Skeletal muscle tissue (tissue), 4 donors: ENCODE data around the gene HFM1. TPM values are rescaled to one million over a fixed set of nuclear protein-coding genes. Genes with fewer than 3 reads are reported as not detected.

Experiments used
- H3K27ac ChIP-seq: one replicate; pipeline ENCODE4 v1.7.0; 2013; ENCODE audit warnings: mild to moderate bottlenecking, low read depth, low read length, inconsistent platforms
- H3K27me3 ChIP-seq, 3 donors: one replicate each; pipeline ENCODE4 v1.7.0; 2013; ENCODE audit warnings: low read length in 3 of 3; ENCODE audit not compliant: control insufficient read depth in 3 of 3, insufficient read depth in 3 of 3
- H3K36me3 ChIP-seq, 3 donors: one replicate each; pipeline ENCODE4 v1.7.0; 2013; ENCODE audit warnings: low read length in 3 of 3; ENCODE audit not compliant: control insufficient read depth in 3 of 3, insufficient read depth in 3 of 3
- H3K4me1 ChIP-seq, 3 donors: one replicate each; pipeline ENCODE4 v1.7.0; 2013; ENCODE audit warnings: low read length in 3 of 3, mild to moderate bottlenecking in 3 of 3; ENCODE audit not compliant: control insufficient read depth in 3 of 3, insufficient read depth in 3 of 3
- H3K4me3 ChIP-seq, 3 donors: one replicate each; pipeline ENCODE4 v1.7.0; 2013; ENCODE audit warnings: low read length in 3 of 3
- H3K9ac ChIP-seq, 3 donors: one replicate each; pipeline ENCODE4 v1.7.0; 2013; ENCODE audit warnings: low read length in 3 of 3, mild to moderate bottlenecking in 3 of 3, moderate library complexity in 2 of 3, low read depth in 1 of 3
- H3K9me3 ChIP-seq, 3 donors: one replicate each; pipeline ENCODE4 v1.7.0; 2013; ENCODE audit warnings: low read length in 3 of 3; ENCODE audit not compliant: control insufficient read depth in 3 of 3
- total RNA-seq: library from RNA; depleted of rRNA; stranded (reverse); fragments of >200 nt; gene quantifications from one replicate; pipeline ENCODE4 v1.2.3, GENCODE V29; 2014
- donor health status: Osteomylitis.

HFM1 gene
- total RNA-seq, 1 donor from 2014 or later = 16.2 TPM

DNA sequence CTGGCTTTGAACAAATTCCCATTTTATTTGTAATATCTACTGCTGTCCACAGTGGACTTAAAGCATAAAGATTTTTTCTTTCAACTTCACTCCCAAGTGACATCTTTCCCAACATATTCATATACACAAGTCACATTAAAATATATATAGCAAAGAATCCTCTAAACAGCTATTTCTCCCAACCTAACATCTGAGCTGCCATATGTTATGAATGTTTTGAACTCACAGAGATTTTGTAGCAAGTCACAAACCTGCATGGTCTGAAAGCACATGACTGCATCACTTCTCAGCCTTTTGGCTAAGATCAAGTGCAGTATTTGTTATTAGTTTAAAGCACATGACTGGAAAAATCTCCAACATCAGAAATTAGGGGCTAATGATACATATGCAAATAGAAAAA is 7.7 kb upstream of the HFM1 start:
- no peaks in the 10 kb centered on the region for H3K36me3 ChIP-seq
- no peak overlapping the region for H3K27ac ChIP-seq
- no peaks in the 10 kb centered on the region for H3K27me3 ChIP-seq
- H3K9ac ChIP-seq = no peak overlapping the region
- no peak overlapping the region for H3K4me3 ChIP-seq
- H3K9me3 ChIP-seq = no peaks in the 10 kb centered on the region
- H3K4me1 ChIP-seq = no peaks in the 10 kb centered on the region

DNA sequence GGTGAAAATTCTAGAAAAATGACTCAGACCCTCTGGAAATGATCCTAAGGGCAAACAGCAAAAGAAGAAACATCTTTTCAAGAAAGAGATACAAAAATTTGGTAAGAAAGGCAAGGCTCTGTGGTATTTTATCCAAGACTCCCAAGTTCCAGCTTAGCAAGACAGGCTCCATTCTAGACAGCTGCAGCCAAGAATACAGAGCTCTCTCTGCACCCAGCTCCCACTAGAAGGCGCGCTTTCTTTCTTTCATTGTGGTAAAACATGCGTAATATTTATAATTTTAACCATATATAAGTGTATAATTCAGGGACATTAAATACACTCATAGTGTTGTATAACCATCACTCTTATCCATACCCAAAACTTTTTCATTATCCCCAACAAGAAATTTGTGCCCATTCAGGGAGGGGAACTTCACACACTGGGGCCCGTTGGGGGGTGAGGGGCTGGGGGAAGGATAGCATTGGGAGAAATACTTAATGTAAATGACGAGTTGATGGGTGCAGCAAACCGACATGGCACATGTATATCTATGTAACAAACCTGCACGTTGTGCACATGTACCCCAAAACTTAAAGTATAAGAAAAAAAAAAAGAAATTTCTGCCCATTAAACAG is 2.2 kb upstream of the HFM1 start:
- H3K27me3 ChIP-seq = no peaks in the 10 kb centered on the region
- H3K27ac ChIP-seq = no peak overlapping the region
- H3K36me3 ChIP-seq = no peaks in the 10 kb centered on the region
- no peaks in the 10 kb centered on the region for H3K9me3 ChIP-seq
- H3K9ac ChIP-seq = no peak overlapping the region
- no peaks in the 10 kb centered on the region for H3K4me1 ChIP-seq
- H3K4me3 ChIP-seq = no peak overlapping the region

GRCh38 chr1:91402023-91402422 is 2.6 kb downstream of the HFM1 start:
- Histone ChIP-seq H3K27me3 (no peaks in the 10 kb centered on the region), H3K27ac (no peak overlapping the region), H3K4me3 (no peak overlapping the region), H3K9ac (no peak overlapping the region), H3K4me1 (no peaks in the 10 kb centered on the region), H3K9me3 (no peaks in the 10 kb centered on the region), H3K36me3 (no peaks in the 10 kb centered on the region)

DNA sequence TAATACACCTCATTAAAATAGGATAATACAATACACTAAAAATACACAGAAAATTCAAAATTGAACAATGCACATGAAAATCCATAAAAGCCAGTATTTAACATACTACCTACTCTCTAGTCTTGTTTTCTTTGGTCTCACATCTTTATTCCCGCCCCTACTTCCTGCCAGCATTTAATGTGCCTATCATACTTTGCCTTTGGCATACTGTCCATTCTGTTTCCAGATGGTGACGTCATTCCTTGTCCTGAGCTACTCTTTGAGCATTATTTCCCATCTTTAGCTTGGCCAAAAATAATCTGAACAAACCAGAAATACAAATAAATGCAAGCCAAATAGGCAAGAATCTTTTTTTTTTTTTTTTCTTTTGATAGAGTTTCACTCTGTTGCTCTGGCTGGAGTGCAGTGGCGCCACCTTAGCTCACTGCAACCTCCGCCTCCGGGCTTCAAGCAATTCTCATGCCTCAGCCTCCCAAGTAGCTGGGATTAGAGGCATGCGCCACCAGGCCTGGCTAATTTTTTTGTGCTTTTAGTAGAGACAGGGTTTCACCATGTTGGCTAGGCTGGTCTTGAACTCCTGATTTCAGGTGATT is 4.4 kb downstream of the HFM1 start:
- Histone ChIP-seq H3K27ac (no peak overlapping the region), H3K9me3 (no peaks in the 10 kb centered on the region), H3K27me3 (no peaks in the 10 kb centered on the region), H3K9ac (no peak overlapping the region), H3K36me3 (no peaks in the 10 kb centered on the region), H3K4me3 (no peak overlapping the region), H3K4me1 (no peaks in the 10 kb centered on the region)

DNA sequence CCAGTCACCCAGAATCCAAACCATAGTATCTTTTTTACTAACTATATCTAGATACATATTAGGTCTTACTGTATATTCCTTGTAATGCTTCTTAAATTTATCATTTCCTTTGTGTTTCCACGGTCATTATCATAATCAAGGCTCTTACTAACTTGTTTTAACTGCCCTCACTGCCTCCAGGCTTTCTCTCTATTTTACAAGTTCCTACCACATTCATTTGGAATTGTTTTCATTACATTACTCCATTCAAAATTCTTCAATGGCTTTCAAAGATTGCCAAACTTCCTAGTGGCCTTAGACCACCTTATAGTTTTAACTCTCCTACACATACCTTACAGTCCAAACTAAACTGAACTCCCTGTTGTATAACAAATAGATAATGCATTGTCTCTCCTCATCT is 6.3 kb downstream of the HFM1 start:
- H3K27ac ChIP-seq = no peak overlapping the region
- H3K4me1 ChIP-seq = no peaks in the 10 kb centered on the region
- H3K9ac ChIP-seq = no peak overlapping the region
- no peak overlapping the region for H3K4me3 ChIP-seq
- H3K9me3 ChIP-seq = no peaks in the 10 kb centered on the region
- no peaks in the 10 kb centered on the region for H3K36me3 ChIP-seq
- no peaks in the 10 kb centered on the region for H3K27me3 ChIP-seq

DNA sequence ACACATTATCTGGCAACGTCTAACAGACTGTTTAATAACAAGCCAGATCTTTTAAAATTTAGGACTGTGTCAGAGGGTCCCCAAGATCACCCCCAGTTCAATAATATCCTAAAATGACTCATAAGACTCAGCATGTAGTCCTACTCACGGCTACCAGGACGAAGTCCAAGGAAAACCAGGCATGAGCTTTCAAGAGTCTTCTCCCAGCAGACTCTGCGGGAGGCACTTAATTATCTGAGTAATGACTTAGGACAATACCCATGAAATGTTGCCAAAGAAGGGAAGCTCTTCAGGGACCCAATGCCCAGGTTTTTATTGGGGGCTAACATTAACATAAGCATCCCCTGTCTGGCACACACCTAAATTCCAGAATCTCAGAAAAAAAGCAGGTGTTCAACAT is 7.0 kb downstream of the HFM1 start:
- Histone ChIP-seq H3K27ac (no peak overlapping the region), H3K36me3 (no peaks in the 10 kb centered on the region), H3K27me3 (no peaks in the 10 kb centered on the region), H3K4me3 (no peak overlapping the region), H3K9me3 (no peaks in the 10 kb centered on the region), H3K4me1 (no peaks in the 10 kb centered on the region), H3K9ac (no peak overlapping the region)

GRCh38 chr1:91393042-91393441 is 11.6 kb downstream of the HFM1 start:
- H3K4me1 ChIP-seq = no peaks in the 10 kb centered on the region
- H3K9me3 ChIP-seq = no peaks in the 10 kb centered on the region
- H3K9ac ChIP-seq = no peak overlapping the region
- H3K27ac ChIP-seq = no peak overlapping the region
- H3K27me3 ChIP-seq = no peaks in the 10 kb centered on the region
- no peak overlapping the region for H3K4me3 ChIP-seq
- H3K36me3 ChIP-seq = no peaks in the 10 kb centered on the region

- no peak overlapping the region for H3K9ac ChIP-seq
- peaks cover 0 to 2% (median 0%) of the 10 kb centered on the region in 3 donors for H3K4me1 ChIP-seq
- no peak overlapping the region for H3K4me3 ChIP-seq
- no peaks in the 10 kb centered on the region for H3K27me3 ChIP-seq
- no peaks in the 10 kb centered on the region for H3K36me3 ChIP-seq
- no peak overlapping the region for H3K27ac ChIP-seq
- H3K9me3 ChIP-seq = no peaks in the 10 kb centered on the region
Measured at GRCh38 chr1:91386109-91386508, 18.5 kb downstream of the HFM1 start.

DNA sequence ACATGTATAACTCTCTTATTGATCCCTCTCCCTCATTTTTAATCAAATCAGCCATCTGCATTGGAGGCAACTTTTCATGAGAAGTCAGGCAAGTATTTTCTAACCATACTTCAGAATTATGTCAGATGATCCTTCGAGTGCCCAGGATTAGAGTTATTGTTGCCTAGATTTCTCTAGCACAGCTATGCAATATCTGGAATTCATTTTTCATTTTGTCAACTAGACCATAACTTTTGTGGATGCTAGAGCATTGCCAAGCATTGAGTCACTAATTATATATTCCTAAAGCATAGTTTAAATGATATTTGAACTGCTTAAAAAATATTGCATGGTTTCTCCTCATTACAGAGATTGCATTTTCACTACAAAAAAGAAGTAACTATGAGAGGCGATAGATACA is 21.2 kb downstream of the HFM1 start:
- no peak overlapping the region for H3K4me3 ChIP-seq
- H3K4me1 ChIP-seq = peaks cover 0 to 2% (median 0%) of the 10 kb centered on the region in 3 donors
- H3K27me3 ChIP-seq = no peaks in the 10 kb centered on the region
- no peaks in the 10 kb centered on the region for H3K36me3 ChIP-seq
- no peak overlapping the region for H3K27ac ChIP-seq
- no peaks in the 10 kb centered on the region for H3K9me3 ChIP-seq
- no peak overlapping the region for H3K9ac ChIP-seq

DNA sequence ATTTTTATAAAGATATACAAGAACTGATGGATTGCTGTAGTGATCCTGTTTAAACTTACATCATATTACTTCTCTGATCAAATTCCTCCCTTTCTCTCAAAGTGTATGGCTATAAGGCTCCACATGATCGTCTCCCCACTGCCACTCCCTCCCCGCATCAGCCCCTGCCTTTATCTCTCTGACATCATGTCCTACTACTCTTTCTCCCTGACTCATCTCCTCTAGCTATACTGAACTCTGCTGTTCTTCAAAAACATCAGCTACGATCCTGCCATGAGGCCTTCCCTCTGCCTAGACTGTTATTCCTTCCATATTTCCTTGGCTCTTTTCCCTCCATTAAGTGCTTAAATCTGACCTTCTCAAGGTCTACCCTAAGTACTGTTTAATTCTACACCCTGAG is 22.8 kb downstream of the HFM1 start:
- no peaks in the 10 kb centered on the region for H3K36me3 ChIP-seq
- no peak overlapping the region for H3K27ac ChIP-seq
- H3K4me1 ChIP-seq = peaks cover 0 to 2% (median 0%) of the 10 kb centered on the region in 3 donors
- H3K4me3 ChIP-seq = no peak overlapping the region
- no peaks in the 10 kb centered on the region for H3K9me3 ChIP-seq
- no peaks in the 10 kb centered on the region for H3K27me3 ChIP-seq
- H3K9ac ChIP-seq = no peak overlapping the region
